Naive thymus-derived CD8-positive, alpha-beta T cell (primary cell): ENCODE data around the gene ADAMTS18. TPM values are rescaled to one million over a fixed set of nuclear protein-coding genes. Genes with fewer than 3 reads are reported as not detected.

Experiments used
- ATAC-seq, 2 donors: fragments of 150-1000 bp; cut with Tn5 transposase in 1 of 2; sonication (Bioruptor Pico), chemical (Tn5 transposase) in 1 of 2; 1 replicate in 1 of 2; 2 replicates in 1 of 2; pipeline ENCODE4 v1.10.0; 2021; ENCODE audit warnings: mild to moderate bottlenecking in 2 of 2, moderate library complexity in 2 of 2
- POLR2A ChIA-PET: fragments of 350-600 bp; sonication (Branson Sonifier 250); formaldehyde crosslinking; loops from one replicate; lab custom pipeline; 2021; ENCODE audit warnings: antibody characterized with exemption; lab: Charles Lee
- DNase-seq, 10 donors: peaks; one replicate each; pipeline versions ENCODE4 v3.0.0 to v3.0.0-alpha.2; 2020 to 2022
- H3K27ac Mint-ChIP-seq, 10 donors: one replicate each; pipeline ENCODE4 v1.8.0; 2020 to 2022; ENCODE audit warnings: mild to moderate bottlenecking in 10 of 10, mixed read lengths in 10 of 10, moderate library complexity in 4 of 10, inconsistent platforms in 1 of 10
- H3K27me3 Mint-ChIP-seq, 5 donors: one replicate each; pipeline ENCODE4 v1.8.0; 2021 to 2022; ENCODE audit warnings: mixed read lengths in 5 of 5
- H3K36me3 Mint-ChIP-seq, 3 donors: one replicate each; pipeline ENCODE4 v1.8.0; 2020 to 2022; ENCODE audit warnings: mixed read lengths in 3 of 3, mild to moderate bottlenecking in 2 of 3, inconsistent platforms in 1 of 3
- H3K4me1 Mint-ChIP-seq, 4 donors: one replicate each; pipeline ENCODE4 v1.8.0; 2021 to 2022; ENCODE audit warnings: mixed read lengths in 4 of 4
- H3K4me3 Mint-ChIP-seq, 10 donors: one replicate each; pipeline ENCODE4 v1.8.0; 2020 to 2022; ENCODE audit warnings: mild to moderate bottlenecking in 10 of 10, mixed read lengths in 10 of 10, moderate library complexity in 6 of 10, inconsistent platforms in 1 of 10
- H3K9me3 Mint-ChIP-seq, 9 donors: one replicate each; pipeline ENCODE4 v1.8.0; 2020 to 2022; ENCODE audit warnings: mixed read lengths in 9 of 9, mild to moderate bottlenecking in 3 of 9, inconsistent platforms in 1 of 9, moderate library complexity in 1 of 9
- polyA plus RNA-seq, 3 donors: library from polyadenylated mRNA; unstranded; fragments of 300-500 nt; fragmentation: Illumina TruSeq; gene quantifications; one replicate each; pipeline ENCODE4 v1.2.3, GENCODE V29; 2021
- total RNA-seq, 8 experiments: library from RNA in 2 of 8; stranded (reverse) in 2 of 8; gene quantifications; one replicate each; pipeline ENCODE4 v1.2.3 and lab custom pipeline; 2021 to 2026

The ADAMTS18 gene
- total and polyA plus RNA-seq, 5 experiments from 2014 or later, result not detected

DNA sequence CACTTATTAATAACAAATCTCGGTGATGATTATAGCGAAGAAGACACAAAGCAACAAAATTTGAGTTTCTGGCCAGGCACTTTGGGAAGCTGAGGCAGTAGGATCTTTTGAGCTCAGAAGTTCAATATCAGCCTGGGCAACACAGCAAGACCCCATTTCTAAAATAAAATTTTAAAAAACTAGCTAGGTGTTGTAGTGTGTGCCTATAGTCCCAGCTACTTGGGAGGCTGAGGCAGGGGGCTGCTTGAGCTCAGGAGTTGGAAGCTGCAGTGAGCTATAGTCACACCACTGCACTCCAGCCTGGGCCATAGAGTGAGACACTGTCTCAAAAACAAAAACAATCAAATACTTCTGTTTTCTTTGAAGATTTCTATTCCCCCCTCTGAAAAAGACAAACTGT lies 130.7 kb downstream of the ADAMTS18 start:
- ATAC-seq, result no peak
- DNase-seq, result no peak
- no peaks in the 10 kb centered on the region for H3K9me3 Mint-ChIP-seq
- POLR2A ChIA-PET, result no interaction called here
- H3K36me3 Mint-ChIP-seq, result no peaks in the 10 kb centered on the region
- peaks cover 0 to 15% (median 0%) of the 10 kb centered on the region in 4 donors for H3K4me1 Mint-ChIP-seq
- H3K4me3 Mint-ChIP-seq, result no peak overlapping the region
- peaks cover 0 to 3% (median 3%) of the 10 kb centered on the region in 5 donors for H3K27me3 Mint-ChIP-seq
- H3K27ac Mint-ChIP-seq, result no peak overlapping the region

DNA sequence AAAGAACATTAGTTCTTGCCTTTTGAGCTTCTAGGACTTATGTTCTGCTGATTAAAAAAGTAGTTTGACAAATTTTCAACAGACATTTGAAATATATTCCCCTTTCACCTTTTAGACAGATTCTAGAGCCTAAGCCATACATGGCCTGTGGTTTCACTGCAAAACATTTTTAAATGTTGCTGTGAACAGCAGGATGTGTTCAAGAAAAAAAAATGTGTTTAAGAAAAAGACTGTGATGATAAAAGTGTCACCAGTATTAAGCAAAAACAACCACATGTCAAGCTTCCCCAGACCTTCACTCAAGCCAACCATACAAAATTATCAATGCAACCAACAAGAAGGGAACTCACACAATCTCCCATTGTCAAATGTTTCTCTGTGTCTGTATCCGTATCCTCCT lies 132.2 kb downstream of the ADAMTS18 start:
- DNase-seq (no peak), ATAC-seq (no peak)
- Mint-ChIP-seq H3K4me1 (peaks cover 0 to 15% (median 0%) of the 10 kb centered on the region in 4 donors), H3K27ac (no peak overlapping the region), H3K36me3 (no peaks in the 10 kb centered on the region), H3K9me3 (no peaks in the 10 kb centered on the region), H3K4me3 (no peak overlapping the region), H3K27me3 (peaks cover 0 to 3% (median 2%) of the 10 kb centered on the region in 5 donors)
- POLR2A ChIA-PET, result no interaction called here

DNA sequence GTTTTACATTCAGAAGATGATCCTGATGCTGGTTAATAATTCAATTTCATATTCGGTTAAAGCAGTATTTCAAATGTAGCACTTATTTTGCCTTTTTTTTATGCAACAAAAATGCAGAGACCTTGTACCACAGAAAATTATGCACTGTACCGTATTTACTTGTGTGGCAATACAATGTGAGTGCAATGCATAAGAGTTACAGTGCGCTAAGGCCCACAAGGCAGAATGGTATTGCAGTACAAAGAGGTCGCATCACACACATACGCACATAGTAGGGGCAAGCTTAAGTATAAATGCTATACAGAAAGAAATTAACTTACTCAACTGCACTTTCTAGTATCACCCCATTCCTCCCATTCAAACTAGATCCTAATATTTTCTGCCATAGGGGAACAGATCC lies 132.6 kb downstream of the ADAMTS18 start:
- Mint-ChIP-seq H3K27me3 (peaks cover 0 to 3% (median 2%) of the 10 kb centered on the region in 5 donors), H3K4me1 (peaks cover 0 to 15% (median 0%) of the 10 kb centered on the region in 4 donors), H3K4me3 (no peak overlapping the region), H3K9me3 (no peaks in the 10 kb centered on the region), H3K36me3 (no peaks in the 10 kb centered on the region), H3K27ac (no peak overlapping the region)
- DNase-seq, result no peak
- POLR2A ChIA-PET, result no interaction called here
- ATAC-seq, result no peak

DNA sequence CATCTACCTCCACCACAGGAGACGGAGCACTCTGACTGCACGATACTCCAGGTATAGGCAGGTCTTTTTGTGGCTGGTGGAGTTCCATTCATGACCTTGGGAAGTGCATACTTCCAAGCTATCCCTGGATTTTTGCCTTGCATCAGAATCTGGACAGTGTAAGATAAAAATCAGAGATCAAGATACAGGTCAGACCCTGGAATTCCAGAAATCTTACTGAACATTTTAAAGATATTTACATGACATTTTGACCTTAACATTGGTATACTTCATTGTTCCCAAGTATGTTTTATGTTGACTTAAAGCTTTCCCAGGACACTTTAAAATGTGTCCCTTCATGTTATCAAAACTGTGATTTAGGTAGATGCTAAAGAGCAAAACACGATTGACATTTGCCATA lies 134.6 kb downstream of the ADAMTS18 start:
- ATAC-seq (no peak), DNase-seq (no peak)
- no peaks in the 10 kb centered on the region for H3K9me3 Mint-ChIP-seq
- H3K36me3 Mint-ChIP-seq, result no peaks in the 10 kb centered on the region
- H3K27me3 Mint-ChIP-seq, result peaks cover 0 to 5% (median 0%) of the 10 kb centered on the region in 5 donors
- peaks cover 0 to 15% (median 0%) of the 10 kb centered on the region in 4 donors for H3K4me1 Mint-ChIP-seq
- POLR2A ChIA-PET, result no interaction called here
- H3K4me3 Mint-ChIP-seq, result no peak overlapping the region
- no peak overlapping the region for H3K27ac Mint-ChIP-seq

DNA sequence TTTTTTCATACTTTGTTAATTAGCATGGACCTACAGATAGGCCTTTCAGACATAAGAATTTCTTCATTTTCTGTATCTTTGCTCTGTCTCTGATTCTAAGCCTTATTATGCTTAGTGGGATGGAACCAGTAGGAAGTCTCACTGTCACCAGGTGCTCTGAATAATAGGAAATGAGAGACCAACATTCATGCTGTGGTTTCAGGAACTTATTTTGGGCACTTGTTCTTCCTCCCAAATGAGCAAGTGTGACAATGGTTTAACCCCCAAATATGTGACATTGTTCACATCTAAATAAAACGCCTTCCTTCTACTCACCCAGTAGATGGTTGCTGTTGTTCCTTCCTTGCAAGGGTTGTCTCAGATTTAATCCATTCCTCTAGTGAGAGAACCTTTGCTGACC lies 135.4 kb downstream of the ADAMTS18 start:
- Mint-ChIP-seq H3K36me3 (no peaks in the 10 kb centered on the region), H3K27ac (no peak overlapping the region), H3K27me3 (peaks cover 0 to 6% (median 0%) of the 10 kb centered on the region in 5 donors), H3K4me3 (no peak overlapping the region), H3K4me1 (peaks cover 0 to 15% (median 0%) of the 10 kb centered on the region in 4 donors), H3K9me3 (no peaks in the 10 kb centered on the region)
- DNase-seq (no peak), ATAC-seq (no peak)
- POLR2A ChIA-PET, result no interaction called here

DNA sequence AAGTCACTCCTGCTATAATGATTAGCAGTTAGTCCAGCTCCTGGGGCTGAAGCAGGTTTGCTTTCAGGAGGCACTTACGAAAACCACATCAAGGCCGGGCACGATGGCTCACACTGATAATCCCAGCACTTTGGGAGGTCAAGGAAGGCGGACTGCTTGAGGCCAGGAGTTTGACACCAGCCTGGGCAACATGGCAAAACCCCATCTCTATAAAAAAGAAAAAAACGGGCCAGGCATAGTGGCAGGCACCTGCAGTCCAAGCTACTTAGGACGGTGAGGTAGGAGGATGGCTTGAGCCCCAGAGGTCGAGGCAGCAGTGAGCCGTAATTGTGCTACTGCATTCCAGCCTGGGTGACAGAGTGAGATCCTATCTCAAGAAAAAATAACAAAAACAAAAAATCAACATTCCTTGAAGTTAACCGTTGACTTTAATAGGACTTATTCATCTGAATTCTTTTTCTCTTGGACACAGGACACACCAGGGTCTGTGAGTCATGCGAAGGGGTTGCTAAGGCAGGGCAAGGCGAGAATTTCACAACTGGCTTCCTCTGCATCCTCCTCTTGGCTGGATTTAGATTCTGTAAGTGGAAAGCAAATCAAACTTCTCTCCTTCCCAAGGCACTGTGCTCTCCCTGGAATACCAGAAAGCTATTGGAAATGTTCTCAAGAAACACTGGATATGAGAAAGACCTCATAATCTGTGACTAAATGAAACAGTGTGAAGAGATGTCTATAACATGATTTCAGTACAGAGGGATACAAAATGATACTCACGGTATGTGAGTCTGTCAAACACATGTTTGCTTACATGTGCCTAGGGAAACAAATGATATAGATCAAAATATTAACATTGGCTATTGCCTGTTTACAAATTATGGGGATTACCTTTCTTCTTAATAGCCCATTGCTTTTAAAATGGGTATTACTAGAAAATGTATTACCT lies 136.1 kb downstream of the ADAMTS18 start:
- no peak for DNase-seq
- Mint-ChIP-seq H3K27me3 (peaks cover 0 to 6% (median 0%) of the 10 kb centered on the region in 5 donors), H3K4me1 (peaks cover 0 to 15% (median 0%) of the 10 kb centered on the region in 4 donors), H3K9me3 (no peaks in the 10 kb centered on the region), H3K36me3 (no peaks in the 10 kb centered on the region), H3K27ac (no peak overlapping the region), H3K4me3 (no peak overlapping the region)
- POLR2A ChIA-PET, result no interaction called here
- no peak for ATAC-seq

DNA sequence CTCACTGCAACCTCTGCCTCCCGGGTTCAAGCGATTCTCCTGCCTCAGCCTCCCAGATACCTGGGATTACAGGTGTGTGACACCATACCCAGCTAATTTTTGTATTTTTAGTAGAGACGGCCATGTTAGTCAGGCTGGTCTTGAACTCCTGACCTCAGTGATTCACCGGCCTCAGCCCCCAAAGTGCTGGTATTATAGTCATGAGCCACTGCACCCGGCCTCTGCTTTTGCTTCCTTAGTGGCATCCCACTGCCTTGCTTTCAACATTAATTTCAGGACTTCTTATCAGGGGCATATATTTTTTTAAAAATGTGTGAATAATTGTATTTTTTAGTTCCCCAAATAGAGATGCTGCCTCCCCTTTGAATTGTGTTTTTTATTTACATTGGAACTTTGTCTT lies 136.8 kb downstream of the ADAMTS18 start:
- Mint-ChIP-seq H3K4me1 (peaks cover 0 to 12% (median 0%) of the 10 kb centered on the region in 4 donors), H3K27ac (no peak overlapping the region), H3K4me3 (no peak overlapping the region), H3K9me3 (no peaks in the 10 kb centered on the region), H3K36me3 (no peaks in the 10 kb centered on the region), H3K27me3 (peaks cover 0 to 5% (median 0%) of the 10 kb centered on the region in 5 donors)
- no peak for ATAC-seq
- DNase-seq, result no peak
- POLR2A ChIA-PET, result no interaction called here

DNA sequence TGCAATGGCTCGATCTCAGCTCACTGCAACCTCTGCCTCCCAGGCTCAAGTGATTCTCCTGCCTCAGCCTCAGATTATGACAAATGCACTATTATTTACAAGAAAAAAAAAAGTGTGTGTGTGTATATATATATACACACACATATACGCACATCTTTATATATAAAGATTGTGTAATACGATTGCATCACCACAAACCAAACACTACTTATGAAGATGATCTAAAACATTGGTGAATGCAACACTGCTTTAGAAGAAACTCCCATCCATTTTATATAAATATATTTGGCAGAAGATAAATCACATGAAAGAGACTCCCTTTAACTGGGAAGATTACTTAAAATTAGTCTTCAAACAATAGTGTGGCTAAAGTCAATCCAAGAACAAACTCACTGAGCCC lies 138.9 kb downstream of the ADAMTS18 start:
- no peaks in the 10 kb centered on the region for H3K9me3 Mint-ChIP-seq
- no peaks in the 10 kb centered on the region for H3K36me3 Mint-ChIP-seq
- POLR2A ChIA-PET, result no interaction called here
- H3K27ac Mint-ChIP-seq, result no peak overlapping the region
- H3K27me3 Mint-ChIP-seq, result peaks cover 0 to 3% (median 0%) of the 10 kb centered on the region in 5 donors
- DNase-seq (no peak), ATAC-seq (no peak)
- no peak overlapping the region for H3K4me3 Mint-ChIP-seq
- peaks cover 0 to 6% (median 0%) of the 10 kb centered on the region in 4 donors for H3K4me1 Mint-ChIP-seq

DNA sequence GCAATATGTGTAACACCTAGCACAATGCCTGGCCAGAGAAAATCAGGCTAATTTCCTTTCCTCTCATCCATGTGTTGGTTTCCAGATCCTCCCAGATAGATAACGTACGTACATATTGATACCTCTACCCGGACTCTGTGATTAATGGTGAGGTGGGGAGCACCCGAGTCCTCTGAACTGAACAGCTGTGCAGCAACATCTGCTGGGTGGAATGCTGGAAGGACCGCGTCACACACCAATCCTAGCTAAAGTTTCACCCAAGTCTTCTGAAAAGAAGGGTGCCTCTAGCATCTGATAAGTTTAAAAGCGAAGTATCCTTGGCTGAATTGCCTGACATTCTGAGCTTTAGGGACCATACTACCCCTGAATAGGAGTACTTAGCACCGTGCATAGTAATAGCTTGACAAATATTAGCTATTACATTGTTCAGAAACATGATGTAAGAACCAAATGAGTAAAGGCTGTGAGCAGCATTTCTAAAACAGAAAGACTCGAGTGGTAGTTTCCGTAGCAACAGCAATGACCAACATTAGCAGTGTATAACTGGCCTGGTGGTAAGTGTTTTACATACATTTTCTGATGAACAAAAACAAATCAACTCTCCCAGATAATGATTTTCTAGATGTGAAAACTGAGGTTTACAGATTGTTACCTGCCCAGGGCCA lies 144.3 kb downstream of the ADAMTS18 start:
- POLR2A ChIA-PET, result no interaction called here
- peaks cover 0 to 8% (median 1%) of the 10 kb centered on the region in 5 donors for H3K27me3 Mint-ChIP-seq
- no peak overlapping the region for H3K27ac Mint-ChIP-seq
- H3K4me1 Mint-ChIP-seq, result peaks cover 0 to 3% (median 0%) of the 10 kb centered on the region in 4 donors
- no peaks in the 10 kb centered on the region for H3K36me3 Mint-ChIP-seq
- H3K9me3 Mint-ChIP-seq, result no peaks in the 10 kb centered on the region
- DNase-seq, result no peak
- no peak overlapping the region for H3K4me3 Mint-ChIP-seq
- no peak for ATAC-seq

DNA sequence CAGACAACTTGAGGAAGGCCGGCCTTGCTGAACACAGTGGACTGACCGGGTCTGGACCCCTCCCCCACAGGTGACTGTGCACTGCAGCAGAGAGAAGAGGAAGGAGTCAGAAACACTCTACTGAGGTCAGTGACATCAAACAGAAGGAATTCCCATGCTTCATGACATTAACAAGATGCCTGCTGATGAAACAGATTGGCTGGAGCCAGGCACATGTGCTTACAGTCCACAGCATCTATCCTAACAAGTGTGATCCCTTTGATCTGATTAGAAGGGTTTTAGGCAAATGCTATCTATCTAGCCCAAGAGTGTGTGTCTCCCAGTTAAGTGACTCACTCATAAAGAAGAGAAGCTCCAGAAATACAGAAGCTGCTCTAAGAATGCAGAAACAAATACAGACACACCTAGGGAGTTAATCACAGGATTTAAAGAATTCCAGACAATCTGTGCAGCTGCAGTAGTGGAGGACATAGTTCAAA lies 145.5 kb downstream of the ADAMTS18 start:
- Mint-ChIP-seq H3K4me3 (no peak overlapping the region), H3K4me1 (peaks cover 0 to 3% (median 0%) of the 10 kb centered on the region in 4 donors), H3K36me3 (no peaks in the 10 kb centered on the region), H3K27me3 (peaks cover 0 to 8% (median 1%) of the 10 kb centered on the region in 5 donors), H3K27ac (no peak overlapping the region), H3K9me3 (no peaks in the 10 kb centered on the region)
- POLR2A ChIA-PET, result no interaction called here
- no peak for DNase-seq
- no peak for ATAC-seq

DNA sequence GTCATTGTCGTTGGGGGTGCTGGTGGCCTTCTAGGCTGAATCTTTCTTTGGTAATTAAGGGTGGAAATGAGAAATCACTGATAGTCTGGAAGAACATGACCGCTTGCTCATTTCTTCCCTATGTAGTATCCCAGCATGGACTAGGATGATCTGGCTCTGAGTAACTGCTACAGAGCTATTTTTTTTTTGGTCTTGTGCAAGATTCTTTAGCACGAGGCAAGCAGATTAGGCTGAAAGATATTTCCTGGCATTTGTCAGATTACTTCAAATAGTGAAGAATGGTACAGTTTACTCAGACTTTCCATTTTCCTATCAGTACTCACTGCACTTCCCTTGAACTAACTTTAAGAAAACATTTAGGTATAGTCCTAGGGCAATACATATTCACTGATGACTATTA lies 146.6 kb downstream of the ADAMTS18 start:
- ATAC-seq (no peak), DNase-seq (no peak)
- Mint-ChIP-seq H3K4me3 (no peak overlapping the region), H3K9me3 (no peaks in the 10 kb centered on the region), H3K36me3 (no peaks in the 10 kb centered on the region), H3K4me1 (peaks cover 0 to 3% (median 0%) of the 10 kb centered on the region in 4 donors), H3K27me3 (peaks cover 0 to 8% (median 1%) of the 10 kb centered on the region in 5 donors), H3K27ac (no peak overlapping the region)
- POLR2A ChIA-PET, result no interaction called here

DNA sequence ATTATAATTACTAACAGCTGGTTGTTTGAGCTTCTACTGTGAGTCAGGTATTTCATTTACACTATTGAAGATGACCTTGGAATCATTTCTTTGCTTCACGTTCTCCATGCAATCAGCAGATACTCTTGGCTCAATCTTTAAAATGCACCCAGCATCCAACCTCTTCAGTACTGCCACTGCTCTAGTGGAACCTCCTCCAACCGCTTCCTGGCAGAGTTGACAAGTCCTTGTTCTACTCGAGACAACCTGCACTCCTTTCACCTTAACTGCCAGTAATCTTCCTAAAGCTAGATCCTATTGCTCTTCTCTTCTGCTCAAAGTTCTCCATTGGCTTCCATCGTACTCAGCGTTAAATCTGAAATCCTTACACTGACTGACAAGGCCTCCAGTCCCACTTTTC lies 149.2 kb downstream of the ADAMTS18 start:
- no peaks in the 10 kb centered on the region for H3K36me3 Mint-ChIP-seq
- no peak overlapping the region for H3K4me3 Mint-ChIP-seq
- peaks cover 0 to 8% (median 1%) of the 10 kb centered on the region in 5 donors for H3K27me3 Mint-ChIP-seq
- POLR2A ChIA-PET, result no interaction called here
- no peak overlapping the region for H3K27ac Mint-ChIP-seq
- DNase-seq, result no peak
- peaks cover 0 to 3% (median 0%) of the 10 kb centered on the region in 4 donors for H3K4me1 Mint-ChIP-seq
- ATAC-seq, result no peak
- no peaks in the 10 kb centered on the region for H3K9me3 Mint-ChIP-seq

DNA sequence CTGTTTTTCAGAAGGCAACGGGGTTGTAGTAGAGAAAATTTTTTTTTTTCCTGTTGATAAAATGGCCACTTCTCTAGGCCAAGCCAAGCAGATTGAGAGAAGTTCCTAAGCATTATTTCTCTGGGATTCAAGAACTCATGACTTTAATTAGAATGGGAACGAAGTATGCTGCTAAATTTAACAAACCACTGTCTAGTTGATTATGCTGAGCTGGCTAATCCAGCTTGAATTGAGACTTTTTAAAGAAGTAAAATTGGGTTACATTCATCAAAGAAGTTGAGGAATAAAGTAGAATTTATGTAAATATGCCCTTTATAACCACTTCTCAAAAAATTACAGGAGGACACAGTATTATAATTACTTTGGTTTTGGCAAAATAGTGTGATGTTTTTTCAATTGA lies 152.5 kb downstream of the ADAMTS18 start:
- peaks cover 0 to 8% (median 0%) of the 10 kb centered on the region in 5 donors for H3K27me3 Mint-ChIP-seq

More for the DNA sequence above, 152.5 kb downstream of the ADAMTS18 start:
- H3K4me3 Mint-ChIP-seq, result no peak overlapping the region
- H3K27ac Mint-ChIP-seq, result no peak overlapping the region
- peaks cover 0 to 3% (median 0%) of the 10 kb centered on the region in 4 donors for H3K4me1 Mint-ChIP-seq
- POLR2A ChIA-PET, result no interaction called here
- DNase-seq (no peak), ATAC-seq (no peak)
- H3K9me3 Mint-ChIP-seq, result no peaks in the 10 kb centered on the region
- no peaks in the 10 kb centered on the region for H3K36me3 Mint-ChIP-seq
